ENCODE measurements around the gene KCNMA1.

KCNMA1 gene

GRCh38 chr10:77482072-77482471 lies 155.5 kb downstream of the KCNMA1 start:
- H3K4me3 ChIP-seq (ENCODE audit: low read length): no peak overlapping the region
- TF ChIP-seq CTCF (conservative IDR thresholded peaks at IDR 0.05; ENCODE audit: low read depth, low read length): no peak
- no peak for DNase-seq (ENCODE audit: low read depth)

GRCh38 chr10:77479586-77479985 lies 158.0 kb downstream of the KCNMA1 start:
- no peak overlapping the region for H3K4me3 ChIP-seq (ENCODE audit: low read length)
- DNase-seq (ENCODE audit: low read depth): no peak
- TF ChIP-seq CTCF (conservative IDR thresholded peaks at IDR 0.05; ENCODE audit: low read depth, low read length): no peak

- DNase-seq (ENCODE audit: low read depth): no peak
- H3K4me3 ChIP-seq (ENCODE audit: low read length): no peak overlapping the region
- TF ChIP-seq CTCF (conservative IDR thresholded peaks at IDR 0.05; ENCODE audit: low read depth, low read length): no peak
These were observed 158.6 kb downstream of the KCNMA1 start for GRCh38 chr10:77478962-77479359.

GRCh38 chr10:77478247-77478961 lies 159.2 kb downstream of the KCNMA1 start:
- TF ChIP-seq CTCF (conservative IDR thresholded peaks at IDR 0.05; ENCODE audit: low read depth, low read length): no peak
- no peak for DNase-seq (ENCODE audit: low read depth)
- H3K4me3 ChIP-seq (ENCODE audit: low read length): no peak overlapping the region

- no peak for DNase-seq (ENCODE audit: low read depth)
- TF ChIP-seq CTCF (conservative IDR thresholded peaks at IDR 0.05; ENCODE audit: low read depth, low read length): no peak
- H3K4me3 ChIP-seq (ENCODE audit: low read length): no peak overlapping the region
These were observed 162.1 kb downstream of the KCNMA1 start for GRCh38 chr10:77475522-77475921.

GRCh38 chr10:77474939-77475338 lies 162.7 kb downstream of the KCNMA1 start:
- no peak for DNase-seq (ENCODE audit: low read depth)
- TF ChIP-seq CTCF (conservative IDR thresholded peaks at IDR 0.05; ENCODE audit: low read depth, low read length): no peak
- no peak overlapping the region for H3K4me3 ChIP-seq (ENCODE audit: low read length)

GRCh38 chr10:77474386-77474785 lies 163.2 kb downstream of the KCNMA1 start:
- no peak for DNase-seq (ENCODE audit: low read depth)
- no peak overlapping the region for H3K4me3 ChIP-seq (ENCODE audit: low read length)
- TF ChIP-seq CTCF (conservative IDR thresholded peaks at IDR 0.05; ENCODE audit: low read depth, low read length): no peak

Measured in retinal pigment epithelial cell (primary cell).